ENCODE data around the gene ETV1. TPM values are rescaled to one million over a fixed set of nuclear protein-coding genes. Genes with fewer than 3 reads are reported as not detected.

ETV1 gene
- total RNA-seq, 1 donor from 2014 or later = 11.8 TPM

GRCh38 chr7:13879143-13879542, 110.3 kb downstream of the ETV1 start:
- DNase-seq = no peak

DNA sequence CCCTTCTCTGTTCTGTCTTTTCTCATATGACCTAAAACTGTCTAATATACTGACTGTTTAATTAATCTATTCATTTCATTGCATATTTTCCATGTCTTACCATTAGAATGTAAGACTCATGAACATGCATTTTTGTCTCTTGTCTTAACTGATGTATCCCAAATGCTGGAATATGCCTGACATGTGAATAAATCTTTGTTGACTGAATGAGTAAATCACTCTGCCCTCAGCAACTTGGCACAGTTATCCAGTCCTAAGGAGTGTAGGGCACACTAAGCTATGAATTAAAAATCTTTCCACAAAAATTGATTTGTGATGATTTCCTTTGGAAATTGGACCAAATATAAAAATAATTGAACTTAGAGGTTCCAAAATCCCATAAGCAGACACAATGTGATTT, 111.3 kb downstream of the ETV1 start:
- DNase-seq = no peak

DNA sequence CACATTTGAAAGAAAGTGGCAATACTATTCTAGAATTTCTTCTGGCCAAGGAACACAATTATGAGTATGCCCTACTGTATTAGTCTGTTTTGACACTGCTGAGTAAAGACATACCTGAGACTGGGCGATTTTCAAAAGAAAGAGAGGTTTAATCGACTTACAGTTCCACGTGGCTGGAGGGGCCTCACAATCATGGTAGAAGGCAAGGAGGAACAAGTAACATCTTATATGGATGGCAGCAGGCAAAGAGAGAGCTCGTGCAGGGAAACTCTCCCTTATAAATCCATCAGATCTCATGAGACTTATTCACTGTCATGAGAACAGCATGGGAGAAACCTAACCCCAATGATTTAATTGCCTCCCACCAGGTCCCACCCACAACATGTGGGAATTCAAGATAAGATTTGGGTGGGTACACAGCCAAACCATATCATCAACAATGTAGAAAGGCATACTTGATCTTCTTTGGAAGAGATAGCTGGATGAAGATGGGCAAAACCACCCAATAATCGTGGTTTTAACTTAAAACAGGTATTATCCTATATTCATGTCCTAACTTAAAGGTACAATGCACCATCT, 113.9 kb downstream of the ETV1 start:
- DNase-seq = no peak

DNA sequence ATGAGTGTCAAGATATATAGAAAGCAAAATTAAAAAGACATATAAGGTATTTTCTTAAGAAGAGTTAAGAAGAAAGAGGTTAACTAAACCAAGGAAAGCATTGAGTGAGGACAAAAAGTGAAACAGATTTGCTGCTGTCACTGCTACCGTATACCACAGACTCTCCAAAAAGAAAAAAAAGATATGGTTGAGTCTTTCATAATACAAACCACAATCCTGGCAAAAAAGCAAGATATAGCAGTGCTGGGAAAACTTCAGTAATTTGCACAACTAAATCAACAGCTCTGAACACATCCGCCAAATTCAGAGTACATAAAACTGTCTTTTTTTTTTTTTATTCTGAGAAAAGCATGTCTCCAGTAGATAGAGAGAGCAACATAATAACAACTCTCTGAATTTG, 114.7 kb downstream of the ETV1 start:
- DNase-seq = no peak

DNA sequence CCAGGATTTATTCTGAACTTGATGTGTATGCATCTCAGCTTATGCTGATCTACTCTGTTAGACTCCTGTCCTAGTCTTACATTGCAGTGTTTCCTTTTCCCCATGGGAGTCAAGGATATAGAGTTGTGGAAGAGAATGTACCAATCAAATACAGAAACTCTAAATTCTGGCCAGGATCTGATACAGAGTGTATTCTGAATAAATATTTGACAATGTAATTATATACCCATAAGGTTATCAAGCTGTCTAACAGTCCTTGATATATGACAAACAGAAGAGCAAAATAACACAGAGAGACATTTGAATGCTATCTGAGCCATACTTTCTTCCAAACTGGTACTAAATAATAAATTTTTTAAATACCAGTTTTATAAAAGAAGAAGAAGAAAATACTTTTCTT, 116.8 kb downstream of the ETV1 start:
- no peak for DNase-seq

DNA sequence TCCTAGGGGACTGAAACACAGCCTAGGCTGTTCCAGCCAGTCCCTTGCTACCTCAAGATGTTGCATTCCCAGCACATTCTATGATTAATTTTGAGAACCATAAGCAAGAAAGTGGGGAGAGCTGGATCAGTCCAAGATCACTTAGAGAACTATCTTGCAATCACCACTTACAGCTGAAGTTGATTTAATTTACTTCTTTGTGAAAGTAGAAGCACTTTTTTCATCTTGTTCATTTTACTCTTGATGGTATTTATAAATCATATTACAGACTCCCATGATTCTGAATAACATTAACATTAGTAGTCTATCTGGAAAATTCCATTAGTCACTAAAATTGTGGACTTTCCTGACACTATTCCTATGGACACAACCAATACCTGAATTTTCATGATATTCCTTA, 118.5 kb downstream of the ETV1 start:
- DNase-seq = no peak

GRCh38 chr7:13860734-13861133, 128.7 kb downstream of the ETV1 start:
- DNase-seq = no peak

GRCh38 chr7:13856012-13856411, 133.5 kb downstream of the ETV1 start:
- no peak for DNase-seq

DNA sequence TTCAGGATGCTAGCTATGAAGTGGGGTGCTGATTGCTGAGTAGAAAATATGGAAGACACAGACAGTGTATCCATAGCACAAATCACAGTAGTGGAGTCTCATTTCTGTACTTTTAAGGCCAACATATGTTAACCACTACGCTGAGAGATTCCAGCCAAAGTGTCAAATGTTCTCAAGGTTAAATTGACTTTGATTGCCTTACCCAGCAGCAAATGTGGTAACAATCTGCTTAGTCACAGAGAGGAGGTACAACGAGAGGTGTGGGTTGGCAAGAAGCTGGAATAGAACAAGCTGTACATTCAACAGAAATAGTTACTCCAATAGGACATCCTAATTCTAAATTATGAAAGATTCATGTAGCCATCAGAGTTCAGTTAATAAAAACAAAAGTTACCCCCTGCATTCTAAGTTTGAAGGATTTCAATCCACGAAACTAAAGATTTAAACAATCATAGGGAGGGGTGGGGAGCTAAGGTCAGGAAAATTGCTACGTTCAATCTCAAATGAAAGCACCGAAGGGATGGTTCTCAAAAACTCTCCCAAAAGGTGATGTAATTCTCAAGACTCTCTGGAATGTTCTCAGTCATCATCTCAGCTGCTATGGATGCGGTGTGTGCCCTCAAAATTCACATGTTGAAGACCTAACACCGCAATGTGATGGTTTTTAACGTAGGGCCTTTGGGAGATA, 137.0 kb downstream of the ETV1 start:
- no peak for DNase-seq

- no peak for DNase-seq
Observed at GRCh38 chr7:13851736-13852135, 137.7 kb downstream of the ETV1 start.

DNA sequence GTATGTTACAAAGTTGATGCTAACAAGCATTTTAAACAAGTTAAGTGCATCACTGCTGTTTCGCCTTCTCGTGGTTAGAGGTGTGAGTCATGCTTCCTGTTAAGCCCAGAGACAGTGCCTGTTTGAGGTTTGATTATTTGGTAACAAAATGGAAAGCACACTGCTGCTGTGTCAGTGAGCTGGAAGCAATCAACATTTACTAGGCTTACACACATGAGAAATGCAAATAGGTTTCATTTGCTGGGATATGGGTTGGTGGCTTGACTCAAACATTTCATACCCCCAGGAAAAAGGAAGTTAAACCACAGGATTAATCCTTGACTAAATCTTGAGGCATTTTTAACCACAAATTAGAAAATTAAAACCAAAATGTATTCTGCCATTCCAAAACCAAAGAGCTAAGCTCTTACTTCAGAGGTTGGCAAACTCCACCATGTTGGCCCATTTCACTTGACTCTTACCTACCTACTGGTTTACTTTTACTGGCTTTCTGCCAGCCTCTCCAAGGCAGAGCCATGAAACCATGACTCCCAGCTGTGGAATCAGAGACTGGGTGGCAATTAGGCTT, 139.2 kb downstream of the ETV1 start:
- DNase-seq = peak; percentile 24

GRCh38 chr7:13849163-13849892, 140.1 kb downstream of the ETV1 start:
- no peak for DNase-seq

DNA sequence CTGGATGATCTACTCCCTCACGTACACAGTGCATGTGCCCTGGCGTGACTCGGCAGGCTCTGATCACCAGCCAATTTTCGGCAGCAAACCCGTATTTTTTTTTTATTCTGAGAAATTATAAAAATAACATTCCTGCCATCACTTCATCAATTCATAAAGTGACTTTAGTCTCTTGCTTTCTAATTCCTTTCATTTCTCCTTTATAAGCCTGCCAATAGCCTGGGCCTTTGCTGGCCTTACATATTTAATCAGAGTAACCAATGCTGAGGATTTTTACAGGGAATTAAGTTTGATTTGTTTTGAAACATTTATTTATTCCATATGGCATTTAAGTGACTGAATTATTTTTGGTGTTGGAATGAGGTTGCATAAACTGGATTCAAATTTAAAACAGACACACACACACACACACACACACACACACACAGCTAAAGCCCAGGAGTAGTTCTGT, 140.8 kb downstream of the ETV1 start:
- DNase-seq = peak; percentile 23

DNA sequence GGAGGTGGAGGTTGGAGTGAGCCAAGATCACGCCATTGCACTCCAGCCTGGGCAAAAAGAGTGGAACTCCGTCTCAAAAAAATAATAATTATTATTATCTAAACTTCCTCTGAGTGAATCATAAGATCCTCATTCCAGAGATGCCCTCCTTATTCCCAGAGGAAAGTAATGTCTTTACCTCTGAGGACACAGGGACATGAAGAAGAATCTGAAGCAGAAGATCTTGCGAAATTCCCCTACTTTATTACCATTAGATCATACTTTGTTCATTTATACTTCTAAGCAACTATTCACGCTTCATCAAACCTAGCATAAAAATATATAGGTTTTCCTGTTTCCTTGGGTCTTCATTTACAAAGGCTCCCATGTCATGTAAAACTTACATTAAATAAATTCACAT, 143.1 kb downstream of the ETV1 start:
- DNase-seq = no peak

- DNase-seq = no peak
Observed at GRCh38 chr7:13845601-13846000, 143.9 kb downstream of the ETV1 start.

- DNase-seq = no peak
Observed at GRCh38 chr7:13844954-13845353, 144.5 kb downstream of the ETV1 start.

DNA sequence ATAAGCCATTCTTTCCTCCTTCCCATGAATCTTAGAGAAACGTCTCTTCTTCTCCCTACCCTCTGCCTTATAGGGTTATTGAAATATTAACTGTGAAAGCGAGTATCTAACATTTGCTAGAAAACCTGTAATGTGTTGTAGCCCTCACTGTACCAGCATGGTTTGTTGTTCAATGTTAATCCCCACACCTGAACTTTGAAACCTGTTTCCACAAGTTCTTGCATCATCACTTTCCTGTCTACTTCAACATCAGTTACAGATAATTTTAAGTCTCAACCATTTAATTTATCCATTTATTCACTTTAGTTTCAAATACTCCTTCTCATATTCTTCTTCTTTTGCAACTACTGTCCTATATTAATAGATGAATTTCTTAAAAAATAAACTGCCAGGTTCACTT, 148.2 kb downstream of the ETV1 start:
- no peak for DNase-seq

Small RNAs within 50 kb of the gene (small RNA-seq; reads per million reads assigned to genes)
- gene RF00019 (ENCODE audit: low replicate concordance) = not detected
